T-helper 1 cell treated with Interleukin-12 subunit alpha and Interleukin-12 subunit beta and Interleukin-4 antibody, amounts not matched to agents 30 μg/mL and 1 μg/mL, for 36 hours (primary cell): ENCODE data around the gene CEMIP.

Source experiments
- H3K27ac Mint-ChIP-seq: one replicate; pipeline ENCODE4 v1.8.0; 2021; ENCODE audit warnings: mild to moderate bottlenecking, mixed read lengths
- H3K27me3 Mint-ChIP-seq: one replicate; pipeline ENCODE4 v1.8.0; 2021; ENCODE audit warnings: low read depth, mixed read lengths
- H3K36me3 Mint-ChIP-seq: one replicate; pipeline ENCODE4 v1.8.0; 2021; ENCODE audit warnings: low read depth, mixed read lengths
- H3K4me1 Mint-ChIP-seq: one replicate; pipeline ENCODE4 v1.8.0; 2021; ENCODE audit warnings: low read depth, mixed read lengths
- H3K4me3 Mint-ChIP-seq: one replicate; pipeline ENCODE4 v1.8.0; 2021; ENCODE audit warnings: mild to moderate bottlenecking, moderate library complexity, mixed read lengths
- H3K9me3 Mint-ChIP-seq: one replicate; pipeline ENCODE4 v1.8.0; 2021; ENCODE audit warnings: mixed read lengths

The CEMIP gene

DNA sequence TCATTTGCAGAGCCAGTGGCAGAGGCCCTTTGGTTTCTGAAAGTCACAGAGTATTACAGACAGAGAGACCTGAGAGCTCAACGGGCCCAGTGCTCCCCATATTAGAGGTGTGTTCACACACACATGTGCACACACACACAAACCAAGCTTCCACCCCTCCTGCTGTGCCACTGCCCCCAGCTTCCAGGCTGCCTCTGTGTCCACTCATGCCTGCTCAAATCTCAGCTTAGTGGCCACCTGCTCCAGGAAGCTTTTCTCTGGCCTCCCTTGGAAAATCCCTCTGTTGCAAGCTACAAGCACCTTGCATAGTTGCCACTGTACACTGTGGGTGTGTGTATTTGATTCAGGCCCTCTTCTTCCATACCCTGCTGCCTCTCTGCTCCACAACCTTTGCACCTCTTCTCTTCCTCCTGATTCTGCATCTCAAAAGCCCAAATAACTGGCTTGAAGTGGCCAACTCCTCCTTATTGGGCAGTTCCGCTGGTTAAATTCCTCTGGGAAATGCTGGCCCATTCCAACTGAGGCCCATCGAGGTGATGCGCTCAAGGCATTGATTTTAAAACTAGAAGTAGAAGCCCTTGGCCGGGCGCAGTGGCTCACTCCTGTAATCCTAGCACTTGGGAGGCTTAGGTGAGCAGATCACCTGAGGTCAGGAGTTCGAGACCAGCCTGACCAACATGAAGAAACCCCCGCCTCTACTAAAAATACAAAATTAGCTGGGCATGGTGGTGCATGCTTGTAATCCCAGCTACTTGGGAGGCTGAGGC is 187.4 kb downstream of the CEMIP start:
- Mint-ChIP-seq H3K27ac (no peak overlapping the region), H3K36me3 (peaks cover 32% of the 10 kb centered on the region)

DNA sequence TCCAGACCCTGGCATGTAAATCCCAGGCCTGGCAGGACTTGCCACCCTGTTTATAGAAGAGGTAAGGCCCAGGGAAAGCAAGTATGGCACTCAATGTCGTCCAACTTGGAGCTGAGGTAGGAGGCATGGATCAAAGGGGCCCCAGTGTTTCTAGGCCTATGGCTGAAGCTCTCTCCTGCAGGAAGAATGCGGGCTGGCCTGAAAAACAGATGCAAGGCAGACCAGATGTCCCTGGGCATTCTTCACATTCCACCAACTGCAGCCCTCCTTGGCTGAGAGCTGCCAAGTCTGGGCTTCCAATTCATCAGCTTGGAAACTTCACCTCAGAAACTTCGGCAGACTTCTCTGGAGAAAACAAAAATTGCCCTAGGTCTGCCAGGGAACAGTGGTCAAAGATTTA is 188.3 kb downstream of the CEMIP start:
- no peaks in the 10 kb centered on the region for H3K27me3 Mint-ChIP-seq
- peaks cover 9% of the 10 kb centered on the region for H3K4me1 Mint-ChIP-seq
- peaks cover 6% of the 10 kb centered on the region for H3K9me3 Mint-ChIP-seq
- H3K27ac Mint-ChIP-seq: no peak overlapping the region
- H3K36me3 Mint-ChIP-seq: peaks cover 31% of the 10 kb centered on the region
- H3K4me3 Mint-ChIP-seq: no peak overlapping the region

More for the DNA sequence above, 187.4 kb downstream of the CEMIP start:
- H3K4me1 Mint-ChIP-seq: peaks cover 9% of the 10 kb centered on the region
- peaks cover 6% of the 10 kb centered on the region for H3K9me3 Mint-ChIP-seq
- no peaks in the 10 kb centered on the region for H3K27me3 Mint-ChIP-seq
- no peak overlapping the region for H3K4me3 Mint-ChIP-seq

DNA sequence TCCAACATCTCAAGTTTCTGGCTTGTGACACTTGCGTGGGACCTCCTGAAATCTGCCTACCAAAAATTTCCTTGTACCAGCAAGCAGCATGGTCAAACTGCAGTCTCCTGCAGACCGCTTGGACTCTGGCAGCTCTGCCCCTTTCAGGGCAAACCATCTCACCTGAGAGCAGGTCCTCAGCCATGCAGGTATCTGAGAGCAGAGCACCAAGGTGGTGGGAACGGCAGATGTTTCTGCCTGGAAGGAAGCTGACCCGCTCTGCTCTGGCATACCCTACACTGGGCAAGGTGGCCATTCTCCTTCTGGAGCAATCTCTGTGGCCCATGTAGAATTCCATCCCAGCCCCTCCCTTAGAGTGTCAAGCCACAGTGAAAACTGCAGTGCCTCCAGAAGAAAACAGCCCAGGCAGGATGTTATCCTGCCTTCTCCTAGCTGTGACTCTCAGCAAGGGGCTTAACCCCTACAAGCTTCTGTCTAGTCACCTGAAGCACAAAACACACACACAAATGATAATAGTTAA is 188.9 kb downstream of the CEMIP start:
- Mint-ChIP-seq H3K27me3 (no peaks in the 10 kb centered on the region), H3K36me3 (peaks cover 25% of the 10 kb centered on the region), H3K4me1 (peaks cover 6% of the 10 kb centered on the region), H3K9me3 (peaks cover 6% of the 10 kb centered on the region), H3K27ac (no peak overlapping the region), H3K4me3 (no peak overlapping the region)

DNA sequence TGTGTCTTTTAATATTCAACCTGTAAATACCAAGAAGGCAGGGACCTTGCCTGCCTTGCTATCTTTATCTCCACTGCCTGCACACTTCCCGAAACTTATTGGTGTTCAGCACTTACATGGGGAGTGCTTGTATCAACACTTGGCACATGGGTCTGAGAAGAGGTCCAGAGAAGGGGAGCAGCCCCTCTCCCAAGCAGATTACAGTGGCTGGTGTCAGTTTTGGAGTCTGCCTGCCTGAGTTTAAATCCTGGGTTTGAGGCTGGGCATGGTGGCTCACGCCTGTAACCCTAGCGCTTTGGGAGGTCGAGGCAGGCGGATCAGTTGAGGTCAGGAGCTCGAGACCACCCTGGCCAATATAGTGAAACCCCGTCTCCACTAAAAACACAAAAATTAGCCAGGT is 190.1 kb downstream of the CEMIP start:
- Mint-ChIP-seq H3K36me3 (peaks cover 21% of the 10 kb centered on the region), H3K27ac (no peak overlapping the region)

DNA sequence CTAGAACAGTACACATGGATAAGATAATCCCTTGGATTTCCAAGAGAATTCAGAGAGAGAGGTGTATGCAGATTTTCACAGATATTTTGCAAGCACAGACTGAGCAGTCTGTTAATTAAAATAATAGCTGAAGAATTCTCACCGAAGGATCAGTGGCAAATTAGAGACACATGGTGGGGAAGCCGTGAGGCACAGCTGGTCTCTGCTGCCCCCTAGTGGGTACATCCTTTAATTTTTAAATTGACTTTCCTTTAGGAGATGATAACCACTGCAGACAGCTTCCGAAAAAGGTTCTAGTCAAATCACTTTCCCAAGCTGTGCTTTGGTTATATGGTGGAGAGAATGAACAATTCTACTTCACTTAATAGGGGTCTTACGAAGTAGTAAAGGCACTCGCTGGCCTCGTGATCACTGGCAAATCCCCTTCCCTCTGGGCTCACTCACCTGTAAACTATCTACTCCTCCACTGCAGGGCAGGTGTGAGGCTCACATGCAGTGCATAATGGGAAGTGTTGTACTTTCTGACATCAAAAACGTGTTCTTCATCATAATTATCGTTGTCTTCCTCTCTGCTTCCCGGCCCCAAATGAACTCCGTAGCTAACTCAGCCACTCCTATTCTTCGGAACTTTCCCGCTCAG is 191.0 kb downstream of the CEMIP start:
- H3K9me3 Mint-ChIP-seq: peaks cover 3% of the 10 kb centered on the region
- H3K27ac Mint-ChIP-seq: no peak overlapping the region
- H3K4me3 Mint-ChIP-seq: no peak overlapping the region
- peaks cover 13% of the 10 kb centered on the region for H3K36me3 Mint-ChIP-seq
- no peaks in the 10 kb centered on the region for H3K27me3 Mint-ChIP-seq
- H3K4me1 Mint-ChIP-seq: peaks cover 6% of the 10 kb centered on the region

More for the DNA sequence above, 190.1 kb downstream of the CEMIP start:
- Mint-ChIP-seq H3K27me3 (no peaks in the 10 kb centered on the region), H3K9me3 (peaks cover 4% of the 10 kb centered on the region), H3K4me1 (peaks cover 6% of the 10 kb centered on the region), H3K4me3 (no peak overlapping the region)

DNA sequence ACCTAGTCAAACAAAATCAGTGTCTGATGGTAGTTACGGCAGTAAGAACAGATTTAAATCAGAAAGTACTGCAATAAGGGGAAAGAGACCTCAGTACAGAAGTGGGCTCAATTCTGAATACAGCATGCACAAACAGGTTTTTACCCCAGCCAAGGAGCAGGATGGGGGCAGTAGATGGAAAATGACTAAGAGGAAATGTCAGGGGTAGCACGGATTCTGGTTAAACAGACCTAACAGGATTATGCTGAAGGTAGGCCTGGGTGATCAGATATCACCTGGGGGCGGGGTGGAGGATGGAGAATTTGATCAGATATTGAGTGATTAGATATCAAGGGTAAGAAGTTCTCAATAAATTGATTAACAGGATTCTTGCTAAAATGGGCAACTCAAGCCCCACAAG is 191.5 kb downstream of the CEMIP start:
- H3K27ac Mint-ChIP-seq: no peak overlapping the region
- H3K4me1 Mint-ChIP-seq: peaks cover 11% of the 10 kb centered on the region
- no peaks in the 10 kb centered on the region for H3K27me3 Mint-ChIP-seq
- H3K9me3 Mint-ChIP-seq: no peaks in the 10 kb centered on the region
- H3K36me3 Mint-ChIP-seq: peaks cover 11% of the 10 kb centered on the region
- H3K4me3 Mint-ChIP-seq: no peak overlapping the region

DNA sequence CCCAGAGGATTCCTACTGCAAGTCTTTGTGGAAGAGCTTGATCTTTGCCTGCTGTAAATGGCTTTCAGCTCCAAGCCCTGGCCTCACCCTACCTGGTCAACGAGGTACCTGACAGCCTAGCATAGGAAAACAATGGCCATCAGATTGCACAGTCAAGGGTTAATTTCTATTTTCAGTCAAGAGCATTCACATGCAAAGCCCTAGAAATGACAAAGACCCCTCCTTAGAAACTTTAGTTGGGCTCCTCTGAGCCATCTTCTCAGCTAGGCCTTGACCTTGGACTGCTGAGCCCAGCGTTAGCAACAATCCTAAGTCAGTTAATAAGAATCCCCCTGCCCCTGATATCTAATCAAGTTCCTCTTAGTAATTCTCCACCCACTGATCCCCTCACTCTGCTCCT is 192.0 kb downstream of the CEMIP start:
- no peak overlapping the region for H3K27ac Mint-ChIP-seq
- peaks cover 10% of the 10 kb centered on the region for H3K36me3 Mint-ChIP-seq
- no peaks in the 10 kb centered on the region for H3K9me3 Mint-ChIP-seq
- no peak overlapping the region for H3K4me3 Mint-ChIP-seq
- H3K27me3 Mint-ChIP-seq: no peaks in the 10 kb centered on the region
- H3K4me1 Mint-ChIP-seq: peaks cover 11% of the 10 kb centered on the region

DNA sequence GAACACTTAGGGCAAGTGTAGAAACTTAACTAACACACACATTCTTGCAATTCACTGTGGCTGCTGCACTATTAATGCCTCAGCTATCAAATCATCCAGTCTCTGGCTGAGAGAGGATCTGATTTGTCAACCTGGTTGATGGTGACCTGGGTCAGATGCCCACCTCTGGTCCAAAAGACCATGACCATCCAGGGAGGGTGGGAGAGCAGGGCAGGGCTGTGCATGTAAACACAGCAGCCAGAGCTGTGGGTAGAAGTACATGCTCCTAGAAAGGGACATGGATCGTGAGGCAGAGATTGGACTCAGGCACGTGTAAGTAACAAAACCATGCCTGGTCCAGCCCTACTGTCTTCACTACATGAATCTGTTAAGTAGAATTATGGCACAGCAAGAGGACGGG is 193.1 kb downstream of the CEMIP start:
- Mint-ChIP-seq H3K4me3 (no peak overlapping the region), H3K4me1 (peaks cover 18% of the 10 kb centered on the region), H3K36me3 (peaks cover 11% of the 10 kb centered on the region), H3K27ac (no peak overlapping the region), H3K9me3 (no peaks in the 10 kb centered on the region), H3K27me3 (no peaks in the 10 kb centered on the region)

DNA sequence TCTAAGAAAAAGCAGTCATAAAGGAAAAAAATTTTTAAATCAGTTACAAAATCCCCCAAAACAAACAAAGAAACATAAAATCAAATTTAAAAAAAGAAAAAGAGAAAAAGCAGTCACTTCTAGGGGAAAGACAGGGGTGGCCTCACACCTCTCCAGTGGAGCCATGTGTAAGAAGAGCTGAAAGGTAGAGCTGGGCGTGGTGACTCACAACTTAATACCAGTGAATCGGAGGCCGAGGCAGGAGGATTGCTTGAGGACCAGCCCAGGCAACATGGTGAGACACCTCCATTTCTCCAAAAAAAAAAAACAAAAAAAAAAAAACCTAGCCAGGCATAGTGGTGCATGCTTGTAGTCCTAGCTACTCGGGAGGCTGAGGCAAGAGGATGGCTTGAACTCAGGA is 195.7 kb downstream of the CEMIP start:
- Mint-ChIP-seq H3K27me3 (no peaks in the 10 kb centered on the region), H3K9me3 (no peaks in the 10 kb centered on the region), H3K27ac (no peak overlapping the region), H3K4me1 (peaks cover 30% of the 10 kb centered on the region), H3K36me3 (peaks cover 27% of the 10 kb centered on the region), H3K4me3 (no peak overlapping the region)

DNA sequence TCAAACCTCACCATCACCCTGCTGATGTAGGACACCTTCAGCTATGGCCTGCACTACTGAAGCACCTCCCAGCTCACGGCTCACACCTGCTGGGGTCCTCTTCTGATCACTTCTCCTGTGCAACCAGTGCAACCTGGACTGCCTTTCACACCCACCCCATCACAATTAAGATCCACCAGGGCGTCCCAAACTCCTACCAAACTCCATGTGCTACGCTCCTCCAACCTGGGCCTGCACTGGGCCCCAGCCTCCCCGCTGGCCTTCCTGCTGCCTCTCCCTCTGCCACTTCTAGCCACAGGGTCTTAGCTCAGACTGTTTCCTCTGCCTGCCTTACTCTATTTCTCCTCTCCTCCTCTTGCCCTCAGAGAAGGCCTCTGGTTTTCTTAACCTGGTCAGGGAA is 197.7 kb downstream of the CEMIP start:
- Mint-ChIP-seq H3K4me3 (no peak overlapping the region), H3K27ac (peak overlapping the region; percentile 16), H3K9me3 (no peaks in the 10 kb centered on the region), H3K36me3 (peaks cover 33% of the 10 kb centered on the region), H3K4me1 (peaks cover 27% of the 10 kb centered on the region), H3K27me3 (no peaks in the 10 kb centered on the region)

DNA sequence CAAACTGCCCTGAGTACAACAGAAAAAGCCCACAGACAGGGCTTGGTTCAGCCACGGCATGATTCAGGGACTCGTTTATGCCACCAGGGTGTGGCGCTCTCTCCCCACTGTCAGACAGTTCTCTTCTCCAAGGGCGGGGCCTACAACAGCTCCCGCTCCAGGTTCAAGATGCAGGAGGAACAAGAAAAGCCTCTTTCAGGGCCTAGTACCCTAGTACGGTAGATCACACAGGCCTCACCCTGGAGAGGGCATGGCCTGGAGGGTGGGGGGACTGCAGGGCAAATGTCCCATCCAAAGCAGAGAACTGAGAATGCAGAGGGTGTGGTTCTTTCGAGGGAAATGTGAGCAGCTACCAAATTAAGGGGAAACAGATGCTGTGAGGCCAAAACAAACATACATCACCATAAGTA is 198.5 kb downstream of the CEMIP start:
- Mint-ChIP-seq H3K36me3 (peaks cover 39% of the 10 kb centered on the region), H3K4me1 (peaks cover 31% of the 10 kb centered on the region), H3K27me3 (no peaks in the 10 kb centered on the region), H3K9me3 (no peaks in the 10 kb centered on the region), H3K4me3 (no peak overlapping the region), H3K27ac (no peak overlapping the region)

DNA sequence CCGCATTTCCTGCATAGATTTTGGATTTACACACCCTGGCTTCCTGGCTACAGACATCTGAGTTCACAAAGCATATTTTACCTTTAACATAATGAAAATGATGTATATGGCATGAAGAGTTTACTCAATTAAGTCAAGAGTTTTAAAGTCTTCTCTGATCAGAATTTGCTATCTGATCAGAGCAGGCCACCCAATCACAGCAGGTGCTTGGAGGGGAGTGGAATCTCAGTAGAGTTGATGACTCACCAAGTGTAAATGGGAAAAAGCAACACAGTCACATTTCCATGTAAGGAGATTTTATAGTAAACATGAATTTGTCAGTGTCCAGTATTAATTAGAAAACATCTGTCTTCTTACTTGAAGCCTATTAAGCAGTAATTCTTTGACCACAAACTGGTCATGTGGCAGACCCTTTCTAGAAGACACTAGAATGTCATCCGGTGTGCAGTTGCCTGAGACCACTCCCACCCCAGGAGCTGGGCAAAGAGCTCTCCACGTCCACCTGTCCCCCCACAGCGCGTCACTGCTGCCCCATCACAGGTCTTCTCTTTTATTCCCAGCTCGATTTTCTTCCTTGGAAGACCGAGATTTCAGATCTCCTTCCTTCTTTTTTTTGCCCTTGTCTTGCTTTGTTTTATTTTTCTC is 199.6 kb downstream of the CEMIP start:
- Mint-ChIP-seq H3K4me1 (peaks cover 35% of the 10 kb centered on the region), H3K36me3 (peaks cover 39% of the 10 kb centered on the region)

DNA sequence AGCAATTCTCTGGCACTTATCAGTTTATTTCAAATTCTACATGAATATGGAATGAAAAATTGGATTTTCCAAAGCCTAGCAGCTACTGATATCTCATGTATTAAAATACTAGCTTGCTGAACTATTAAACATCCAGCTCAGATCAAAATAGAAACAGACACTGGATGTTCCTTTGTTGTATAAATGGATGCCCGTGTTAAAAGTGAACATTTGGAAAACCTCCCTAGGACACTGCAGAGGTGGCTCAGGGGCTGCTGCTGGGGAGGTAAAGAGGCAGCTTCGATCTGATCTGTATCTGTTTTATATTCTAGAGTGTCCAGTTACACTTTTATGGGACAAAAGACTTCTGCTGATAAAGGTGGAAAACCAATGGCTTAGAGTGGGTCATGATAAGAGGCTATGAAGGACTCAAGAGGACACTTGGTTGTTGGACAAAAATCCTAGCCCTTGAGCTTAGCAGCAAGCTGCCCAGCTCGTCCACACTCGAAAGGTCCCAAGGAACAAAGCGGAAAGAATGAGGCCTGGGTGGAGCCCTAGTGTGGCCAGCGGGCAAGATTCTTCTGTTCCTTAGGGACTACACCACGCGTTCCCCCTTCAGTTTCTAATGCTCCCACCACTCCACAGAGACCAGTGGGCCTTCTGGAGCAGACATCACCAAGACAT is 200.5 kb downstream of the CEMIP start:
- Mint-ChIP-seq H3K4me3 (no peak overlapping the region), H3K27ac (no peak overlapping the region), H3K36me3 (peaks cover 40% of the 10 kb centered on the region), H3K9me3 (no peaks in the 10 kb centered on the region), H3K27me3 (no peaks in the 10 kb centered on the region), H3K4me1 (peaks cover 41% of the 10 kb centered on the region)

More for the DNA sequence above, 199.6 kb downstream of the CEMIP start:
- H3K27me3 Mint-ChIP-seq: no peaks in the 10 kb centered on the region
- H3K4me3 Mint-ChIP-seq: no peak overlapping the region
- H3K9me3 Mint-ChIP-seq: no peaks in the 10 kb centered on the region
- H3K27ac Mint-ChIP-seq: no peak overlapping the region

DNA sequence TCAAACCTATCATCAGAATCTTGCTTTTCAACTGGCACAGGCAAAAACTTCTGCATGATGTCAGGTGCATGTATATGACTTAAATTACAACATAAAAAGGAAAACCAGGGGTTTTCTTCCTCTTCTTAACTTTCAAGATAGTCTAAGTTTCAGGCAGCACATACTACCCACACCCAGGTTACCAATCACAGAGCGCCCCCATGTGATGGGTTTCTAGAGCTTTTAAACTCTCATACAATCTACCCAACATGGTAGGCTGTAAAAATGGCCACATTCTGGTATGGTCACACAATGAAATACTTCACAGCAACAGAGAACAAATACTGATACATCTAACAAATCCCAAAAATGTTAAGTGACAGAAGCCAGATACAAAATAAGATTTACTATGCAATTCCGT is 203.0 kb downstream of the CEMIP start:
- H3K36me3 Mint-ChIP-seq: peaks cover 32% of the 10 kb centered on the region
- H3K27ac Mint-ChIP-seq: peak overlapping the region; percentile 56
- peaks cover 46% of the 10 kb centered on the region for H3K4me1 Mint-ChIP-seq

More for the DNA sequence above, 203.0 kb downstream of the CEMIP start:
- H3K27me3 Mint-ChIP-seq: no peaks in the 10 kb centered on the region
- no peak overlapping the region for H3K4me3 Mint-ChIP-seq
- H3K9me3 Mint-ChIP-seq: no peaks in the 10 kb centered on the region
